Measurements from ENCODE around the gene PGK1.
"Not testable (repeated sequence)": the region's sequence is repeated elsewhere in the genome, so short reads cannot be mapped to it uniquely, and the experiment has no call there.

Gene PGK1

DNA sequence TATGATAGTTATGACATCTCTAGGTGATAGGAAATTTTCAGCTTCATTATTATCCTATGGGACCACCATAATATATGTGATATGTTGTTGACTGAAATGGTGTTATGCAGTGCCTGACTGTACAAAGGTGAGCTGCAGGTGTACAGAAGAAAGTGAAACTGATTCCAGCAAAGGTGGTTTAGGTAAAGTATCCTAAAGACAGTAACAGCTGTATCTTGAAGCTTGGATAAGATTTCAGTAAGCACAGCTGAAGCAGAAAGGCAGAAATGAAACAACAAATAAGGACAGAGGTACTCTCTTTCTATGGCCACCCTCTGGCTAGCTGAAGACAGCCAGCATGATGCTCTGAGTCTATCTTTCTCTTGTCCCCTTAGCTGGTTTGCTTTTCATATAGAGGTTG is 30.0 kb upstream of the PGK1 start:
- H3K4me3 ChIP-seq (replicated peaks; ENCODE audit: low read depth, low read length), result no peak overlapping the region
- no peak for DNase-seq (ENCODE audit: extremely low read depth, insufficient read length)
- no peaks in the 10 kb centered on the region for H3K27me3 ChIP-seq (replicated peaks; ENCODE audit: control insufficient read depth, insufficient read depth, low read length)
- TF ChIP-seq CTCF (IDR thresholded peaks at IDR 0.05; ENCODE audit: insufficient read depth, low read length, poor library complexity, severe bottlenecking), result no peak
- H3K36me3 ChIP-seq (ENCODE audit: control insufficient read depth, insufficient read depth, low read length), result no peaks in the 10 kb centered on the region

DNA sequence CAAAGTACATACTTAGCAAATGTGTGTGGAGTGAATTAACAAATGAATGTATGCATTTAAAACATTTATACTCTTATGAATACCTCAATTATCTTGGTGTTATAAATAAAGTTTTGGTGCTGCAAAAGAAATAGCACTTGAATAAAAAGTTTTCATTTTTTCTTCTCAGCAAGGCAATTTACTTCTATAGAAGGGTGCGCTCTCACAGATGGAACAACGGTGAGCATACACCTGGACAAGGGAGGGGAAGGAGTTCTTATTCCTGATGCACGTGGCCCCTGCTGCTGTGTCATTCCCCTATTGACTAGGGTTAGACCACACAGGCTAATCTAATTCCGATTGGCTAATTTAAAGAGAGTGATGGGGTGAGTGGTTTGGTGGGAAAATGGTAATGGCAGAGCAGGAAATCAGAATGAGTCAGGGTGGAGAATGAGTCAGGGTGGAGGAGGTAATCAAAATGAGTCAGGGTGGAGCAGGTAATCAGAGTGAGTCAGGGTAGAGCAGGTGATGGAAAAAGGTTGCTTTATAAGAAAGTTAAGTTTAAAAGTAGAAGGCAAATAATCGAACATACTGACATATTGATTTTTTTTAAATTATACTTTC is 28.2 kb upstream of the PGK1 start:
- no peak for TF ChIP-seq CTCF (IDR thresholded peaks at IDR 0.05; ENCODE audit: insufficient read depth, low read length, poor library complexity, severe bottlenecking)
- no peak for DNase-seq (ENCODE audit: extremely low read depth, insufficient read length)
- Histone ChIP-seq H3K4me3 (replicated peaks; ENCODE audit: low read depth, low read length) (no peak overlapping the region), H3K27me3 (replicated peaks; ENCODE audit: control insufficient read depth, insufficient read depth, low read length) (no peaks in the 10 kb centered on the region), H3K36me3 (ENCODE audit: control insufficient read depth, insufficient read depth, low read length) (no peaks in the 10 kb centered on the region)

DNA sequence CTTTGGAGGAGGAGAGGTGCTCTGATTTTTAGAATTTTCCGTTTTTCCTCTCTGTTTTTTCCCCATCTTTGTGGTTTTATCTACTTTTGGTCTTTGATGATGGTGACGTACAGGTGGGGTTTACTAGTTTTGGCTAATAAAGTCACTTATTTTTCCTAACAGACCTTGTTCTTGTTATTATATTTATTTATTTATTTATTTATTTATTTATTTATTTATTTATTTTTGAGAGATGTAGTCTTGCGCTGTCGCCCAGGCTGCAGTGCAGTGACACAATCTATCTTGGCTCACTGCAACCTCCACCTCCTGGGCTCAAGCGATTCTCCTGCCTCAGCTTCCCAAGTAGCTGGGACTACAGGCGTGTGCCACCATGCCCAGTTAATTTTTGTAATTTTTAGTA is 22.6 kb upstream of the PGK1 start:
- not testable (repeated sequence) for H3K27me3 ChIP-seq (replicated peaks; ENCODE audit: control insufficient read depth, insufficient read depth, low read length); H3K4me3 ChIP-seq (replicated peaks; ENCODE audit: low read depth, low read length); DNase-seq (ENCODE audit: extremely low read depth, insufficient read length); H3K36me3 ChIP-seq (ENCODE audit: control insufficient read depth, insufficient read depth, low read length)

- H3K36me3 ChIP-seq (ENCODE audit: control insufficient read depth, insufficient read depth, low read length), result no peaks in the 10 kb centered on the region
- DNase-seq (ENCODE audit: extremely low read depth, insufficient read length), result peak; percentile 46
- no peaks in the 10 kb centered on the region for H3K27me3 ChIP-seq (replicated peaks; ENCODE audit: control insufficient read depth, insufficient read depth, low read length)
- no peak overlapping the region for H3K4me3 ChIP-seq (replicated peaks; ENCODE audit: low read depth, low read length)
- TF ChIP-seq CTCF (IDR thresholded peaks at IDR 0.05; ENCODE audit: insufficient read depth, low read length, poor library complexity, severe bottlenecking), result peak; percentile 64
These were observed 11.8 kb upstream of the PGK1 start for GRCh38 chrX:78092296-78092695.

DNA sequence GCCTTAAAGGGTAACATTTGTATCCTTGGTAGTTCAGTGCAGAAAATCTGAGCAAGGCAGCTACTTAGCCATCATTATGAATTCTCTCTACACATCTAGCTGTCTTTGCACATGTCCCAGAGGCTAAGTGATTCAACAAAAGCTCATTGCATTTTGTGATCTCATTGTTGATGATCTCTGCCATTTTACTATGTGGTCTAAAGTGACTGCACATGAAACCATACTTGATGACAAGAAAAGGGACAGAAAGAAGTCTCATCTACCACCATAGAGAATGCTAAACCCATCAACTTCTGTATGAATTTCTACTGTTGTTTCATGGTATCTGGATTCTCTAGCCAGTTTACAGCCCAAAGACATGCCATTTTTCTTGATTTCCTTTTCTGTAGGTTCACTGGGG is 5.9 kb upstream of the PGK1 start:
- no peak for TF ChIP-seq CTCF (IDR thresholded peaks at IDR 0.05; ENCODE audit: insufficient read depth, low read length, poor library complexity, severe bottlenecking)
- no peak for DNase-seq (ENCODE audit: extremely low read depth, insufficient read length)
- Histone ChIP-seq H3K36me3 (ENCODE audit: control insufficient read depth, insufficient read depth, low read length) (no peaks in the 10 kb centered on the region), H3K4me3 (replicated peaks; ENCODE audit: low read depth, low read length) (no peak overlapping the region), H3K27me3 (replicated peaks; ENCODE audit: control insufficient read depth, insufficient read depth, low read length) (no peaks in the 10 kb centered on the region)

DNA sequence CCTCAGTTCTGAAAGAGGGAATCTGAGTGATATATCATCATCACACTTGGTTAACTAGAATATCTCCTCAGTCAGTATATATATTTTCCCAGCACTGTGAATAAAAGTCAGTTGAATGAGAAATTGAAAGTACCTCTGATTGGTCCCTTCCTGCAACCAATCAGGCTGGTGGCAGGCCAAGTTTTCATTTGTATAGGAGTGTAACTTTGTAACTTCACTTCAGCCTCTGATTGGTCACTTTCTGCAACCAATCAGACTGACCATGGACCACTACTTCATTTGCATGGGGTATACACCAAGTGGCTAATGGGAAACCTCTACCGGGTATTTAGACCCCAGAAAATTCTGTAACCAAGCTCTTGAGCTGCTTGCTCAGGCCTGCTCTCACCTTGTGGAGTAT is 2.0 kb upstream of the PGK1 start:
- no peak for TF ChIP-seq CTCF (IDR thresholded peaks at IDR 0.05; ENCODE audit: insufficient read depth, low read length, poor library complexity, severe bottlenecking)
- DNase-seq (ENCODE audit: extremely low read depth, insufficient read length), result no peak
- no peaks in the 10 kb centered on the region for H3K36me3 ChIP-seq (ENCODE audit: control insufficient read depth, insufficient read depth, low read length)
- no peak overlapping the region for H3K4me3 ChIP-seq (replicated peaks; ENCODE audit: low read depth, low read length)
- no peaks in the 10 kb centered on the region for H3K27me3 ChIP-seq (replicated peaks; ENCODE audit: control insufficient read depth, insufficient read depth, low read length)
